Stimulated activated CD4-positive, alpha-beta T cell treated with anti-CD3 and anti-CD28 coated beads, Interleukin-12 subunit alpha, Interleukin-12 subunit beta, amount 100 ng/mL, for 48 hours (primary cell): ENCODE results near the gene SLC13A5.

Source experiments
- DNase-seq, 3 donors: peaks; one replicate each; pipeline ENCODE4 v3.0.0-alpha.2; 2020; ENCODE audit warnings: low read depth in 2 of 3, low spot score in 1 of 3

The SLC13A5 gene

DNA sequence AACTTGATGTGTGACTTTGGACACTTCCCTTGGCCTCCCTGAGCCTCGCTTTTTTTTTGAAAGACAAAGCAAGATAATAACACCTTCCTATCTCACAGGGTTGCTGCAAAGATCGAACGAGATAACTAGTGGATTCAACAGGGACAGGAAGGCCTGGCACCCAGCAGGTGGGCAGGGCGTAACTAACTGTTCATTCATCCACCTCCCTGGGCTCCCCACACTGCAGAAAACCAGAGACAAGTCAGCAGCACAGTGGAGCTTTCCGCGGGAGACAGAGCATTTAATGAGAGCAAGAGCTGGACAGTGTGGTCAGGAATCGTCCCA lies 28.7 kb downstream of the SLC13A5 start:
- DNase-seq = no peak

GRCh38 chr17:6683730-6684459 lies 29.3 kb downstream of the SLC13A5 start:
- DNase-seq = no peak

DNA sequence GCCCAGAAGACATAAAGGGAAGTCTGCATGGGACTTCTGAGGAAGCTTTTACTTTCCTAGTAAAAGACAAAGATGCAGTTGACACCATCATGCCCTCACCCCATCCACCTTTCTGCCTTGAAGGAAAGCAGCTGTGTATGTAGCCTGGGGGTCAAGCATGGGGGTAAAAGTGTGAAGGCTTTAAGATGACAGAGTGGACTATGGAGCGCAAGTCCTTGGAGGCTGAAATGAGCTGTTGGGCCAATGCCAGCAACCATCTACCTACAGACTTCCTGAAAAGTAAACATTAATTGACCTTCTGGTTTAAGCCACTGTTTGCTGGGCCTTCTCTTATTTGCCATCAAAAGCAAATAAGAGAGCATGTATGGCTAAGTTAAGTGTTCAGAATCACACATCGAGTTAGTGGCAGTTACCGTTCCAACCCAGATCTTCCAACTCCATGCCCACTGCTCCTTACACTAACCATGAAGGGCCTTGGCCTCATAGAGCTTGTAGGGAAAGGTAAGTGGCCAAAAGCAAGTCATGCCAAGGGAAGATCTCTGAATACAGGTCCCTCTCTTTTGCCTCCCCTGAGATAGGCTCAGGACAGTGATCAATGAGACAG lies 30.0 kb downstream of the SLC13A5 start:
- no peak for DNase-seq

DNA sequence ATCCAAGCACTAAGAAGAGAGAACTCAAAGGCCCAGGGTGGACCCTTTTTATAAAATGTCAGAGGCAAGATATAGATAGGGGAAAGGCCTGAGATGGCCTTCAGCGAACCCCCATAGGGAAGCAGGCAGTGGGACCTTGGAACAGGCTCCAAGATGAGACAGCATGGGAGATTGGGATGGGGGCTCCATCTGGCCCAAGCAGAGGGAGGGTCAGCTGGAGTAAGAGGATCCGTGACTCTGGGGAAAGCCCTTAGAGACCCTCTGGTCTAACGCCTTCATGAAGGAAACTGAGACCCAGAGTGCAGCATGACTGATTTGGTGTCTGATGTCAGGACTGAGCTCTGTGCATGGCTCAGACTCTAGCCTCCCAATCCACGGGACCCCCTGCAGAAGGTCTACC lies 30.8 kb downstream of the SLC13A5 start:
- DNase-seq = no peak

DNA sequence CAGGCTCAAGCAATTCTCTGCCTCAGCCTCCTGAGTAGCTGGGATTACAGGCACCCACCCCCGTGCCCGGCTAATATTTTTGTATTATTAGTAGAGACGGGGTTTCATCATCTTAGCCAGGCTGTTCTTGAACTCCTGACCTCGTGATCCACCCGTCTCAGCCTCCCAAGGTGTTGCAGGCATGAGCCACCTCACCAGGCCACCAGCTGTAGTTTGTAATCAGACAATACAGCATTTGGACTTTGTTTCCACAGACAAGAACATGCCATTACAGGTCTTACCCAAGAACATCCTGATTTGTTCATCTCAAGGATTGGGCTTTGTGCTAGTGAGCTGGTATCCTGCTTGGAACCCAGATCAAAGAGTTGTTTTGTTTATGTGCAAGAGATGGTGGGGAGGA lies 31.5 kb downstream of the SLC13A5 start:
- DNase-seq = no peak

DNA sequence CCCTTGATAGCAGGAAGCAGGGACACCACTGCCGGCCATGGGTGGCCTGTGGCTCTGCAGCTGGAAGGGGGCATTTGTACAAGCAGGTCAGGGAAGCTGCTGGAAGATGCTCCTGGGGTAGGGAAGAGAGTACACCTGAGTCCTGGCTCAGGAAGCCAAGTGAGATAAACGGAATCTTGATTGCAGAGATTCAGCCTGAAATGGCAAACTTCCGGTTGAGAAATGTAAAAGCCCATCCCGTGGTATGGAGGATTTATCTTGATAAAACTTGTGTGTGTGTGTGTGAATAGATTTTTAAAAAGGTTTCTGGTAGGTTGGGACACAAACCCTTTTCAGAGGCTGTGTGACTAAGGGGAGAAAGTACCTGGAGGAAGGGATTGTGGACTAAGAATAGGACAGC lies 32.0 kb downstream of the SLC13A5 start:
- no peak for DNase-seq

GRCh38 chr17:6679241-6679640 lies 33.9 kb downstream of the SLC13A5 start:
- DNase-seq = no peak

DNA sequence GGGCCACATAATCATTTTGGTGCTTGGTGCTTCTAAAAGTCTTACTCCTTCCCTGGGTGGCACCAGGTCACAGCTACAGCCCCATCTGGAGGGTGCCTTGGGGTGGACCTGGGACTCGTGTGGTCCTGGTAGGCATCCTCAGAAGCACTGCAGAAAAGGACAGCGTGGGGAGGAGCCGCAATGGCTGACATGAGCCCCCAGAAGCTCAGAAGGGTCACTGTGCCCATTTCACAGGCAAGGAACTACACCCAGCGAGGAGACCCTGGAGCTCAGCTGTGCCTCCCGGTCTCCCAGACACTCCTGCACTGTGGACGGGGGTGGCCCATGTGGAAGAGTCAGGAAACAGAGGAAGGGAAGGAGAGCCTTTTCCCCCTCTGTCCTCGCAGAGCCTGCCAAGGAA lies 35.2 kb downstream of the SLC13A5 start:
- no peak for DNase-seq

GRCh38 chr17:6677158-6677831 lies 35.9 kb downstream of the SLC13A5 start:
- DNase-seq = no peak

GRCh38 chr17:6676802-6677157 lies 36.4 kb downstream of the SLC13A5 start:
- DNase-seq = no peak

- no peak for DNase-seq
Observed at GRCh38 chr17:6675201-6675825, 37.9 kb downstream of the SLC13A5 start.

DNA sequence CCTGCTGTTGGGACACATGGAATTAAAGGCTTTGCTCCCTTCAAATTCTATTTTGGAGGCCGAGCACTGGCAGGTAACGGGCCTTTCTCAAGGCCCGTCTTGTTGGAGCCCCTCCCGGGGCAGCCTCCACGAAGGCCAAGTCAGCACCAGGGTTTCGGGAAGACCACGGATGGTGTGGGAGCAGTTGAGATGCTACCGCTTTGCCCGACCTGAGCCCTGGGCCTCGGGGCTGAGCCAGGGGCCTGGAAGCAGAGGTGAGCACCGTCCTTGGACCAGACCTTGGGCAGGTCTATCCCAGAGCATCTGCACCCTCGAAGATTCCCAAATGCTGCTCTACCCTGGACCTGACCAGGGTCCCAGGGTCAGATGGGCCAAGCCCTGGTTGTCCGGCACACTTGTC lies 38.6 kb downstream of the SLC13A5 start:
- DNase-seq = no peak

GRCh38 chr17:6671431-6671830 lies 41.7 kb downstream of the SLC13A5 start:
- no peak for DNase-seq

DNA sequence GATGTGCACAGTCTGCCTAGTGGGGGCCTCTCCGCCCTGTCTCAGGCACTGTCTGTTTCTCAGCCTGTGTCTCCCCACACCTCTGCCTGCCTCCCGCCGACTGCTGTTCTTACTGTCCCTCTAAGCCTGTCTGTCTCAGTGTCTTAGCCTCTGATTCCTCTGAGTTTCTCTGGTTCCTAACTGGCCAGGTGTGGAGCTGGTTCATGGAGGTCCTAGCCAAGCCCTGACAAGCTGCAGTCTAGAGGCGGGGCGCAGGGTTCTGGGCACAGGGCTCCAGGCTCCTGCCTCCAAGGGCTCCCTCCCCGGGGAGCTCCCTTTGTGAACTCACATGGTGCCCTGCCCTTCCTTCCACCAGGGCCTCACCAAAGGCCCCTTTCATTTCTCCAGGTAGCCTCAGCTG lies 42.2 kb downstream of the SLC13A5 start:
- no peak for DNase-seq

DNA sequence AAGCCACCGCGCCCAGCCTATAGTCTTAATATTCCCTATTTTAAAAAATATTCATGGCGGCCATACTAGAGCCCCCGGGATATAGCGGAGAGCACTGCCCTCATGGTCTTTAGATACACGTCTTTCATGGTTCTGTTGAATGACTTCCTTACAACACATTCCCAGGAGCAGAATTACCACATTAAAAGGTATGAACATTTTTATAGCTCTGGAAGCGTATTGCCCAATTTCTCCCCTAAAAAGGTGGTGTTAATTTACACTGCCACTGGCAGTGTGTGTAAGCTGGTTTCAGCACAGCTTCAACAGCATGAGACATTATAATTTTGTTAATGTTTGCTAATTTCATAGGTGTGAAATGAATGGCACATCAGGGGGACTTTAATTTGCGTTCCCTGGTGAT lies 42.6 kb downstream of the SLC13A5 start:
- DNase-seq = no peak

DNA sequence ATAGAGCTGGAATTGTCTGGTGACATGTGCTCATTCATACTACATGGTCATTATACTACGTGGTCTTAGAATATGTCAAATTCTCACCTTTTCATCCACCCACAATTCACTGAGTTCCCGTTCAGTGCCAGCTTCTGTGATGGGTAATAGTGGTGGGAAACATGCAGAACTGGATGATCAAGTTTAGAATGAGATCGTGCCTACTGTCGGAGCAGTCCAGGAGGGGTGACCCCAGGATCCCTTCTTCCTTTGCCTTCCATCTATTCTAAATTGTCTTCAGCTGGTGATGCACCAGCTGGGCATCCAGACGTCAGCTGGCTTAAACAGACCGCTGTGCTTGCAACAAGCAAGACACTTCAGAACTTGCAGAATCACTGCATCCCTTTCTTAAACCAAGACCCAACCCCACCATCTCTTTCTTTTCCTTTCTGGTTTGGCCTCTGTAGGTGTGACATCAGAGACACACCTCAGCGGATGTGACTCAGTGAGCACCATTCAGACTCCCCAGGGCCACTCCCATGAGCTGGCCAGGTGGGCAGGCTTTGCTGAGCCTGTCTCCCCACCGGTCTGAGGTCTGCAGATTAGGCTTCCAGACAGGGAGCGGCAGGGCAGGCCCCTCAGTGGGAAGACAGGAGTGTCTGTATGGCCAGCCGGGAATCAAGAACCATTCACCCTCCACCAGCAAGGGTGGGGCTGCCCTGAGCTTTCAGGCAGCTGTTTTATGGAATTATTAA lies 43.5 kb downstream of the SLC13A5 start:
- no peak for DNase-seq

GRCh38 chr17:6668727-6669425 lies 44.3 kb downstream of the SLC13A5 start:
- no peak for DNase-seq

DNA sequence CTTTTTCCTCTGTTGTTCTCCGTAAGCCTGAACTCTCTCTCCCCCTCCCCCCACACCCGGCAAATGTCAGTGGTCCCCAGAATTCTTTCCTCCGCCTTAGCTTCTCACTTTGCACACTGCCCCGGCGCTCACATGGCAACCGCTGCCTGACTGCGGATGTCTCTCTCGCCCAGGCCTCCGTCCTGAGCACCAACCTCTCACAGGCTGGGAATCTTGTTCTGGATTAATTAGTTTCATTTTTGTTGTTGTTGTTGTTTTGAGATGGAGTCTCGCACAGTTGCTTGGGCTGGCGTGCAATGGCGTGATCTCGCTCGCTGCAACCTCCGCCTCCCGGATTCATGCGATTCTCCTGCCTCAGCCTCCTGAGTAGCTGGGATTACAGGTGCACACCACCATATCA lies 45.0 kb downstream of the SLC13A5 start:
- DNase-seq = no peak

DNA sequence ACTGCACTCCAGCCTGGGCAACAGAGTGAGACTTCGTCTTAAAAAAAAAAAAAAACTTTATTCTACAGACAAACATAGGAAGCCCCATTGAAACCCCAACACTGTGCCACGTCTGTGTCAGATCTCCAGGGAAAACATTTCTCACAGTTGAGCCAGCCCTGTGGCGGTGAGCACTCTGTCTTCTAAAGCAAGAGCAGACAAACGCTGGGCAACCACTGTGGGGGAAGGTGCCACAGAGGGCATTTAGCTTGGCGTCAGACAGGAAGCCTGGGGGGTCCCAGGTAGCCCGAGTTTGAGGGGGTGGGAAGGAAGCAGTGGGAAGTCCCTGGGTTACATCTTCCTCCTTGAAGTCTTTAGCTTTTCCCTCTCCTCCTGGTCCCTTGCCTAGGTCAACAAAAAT lies 45.7 kb downstream of the SLC13A5 start:
- no peak for DNase-seq

GRCh38 chr17:6666557-6666956 lies 46.6 kb downstream of the SLC13A5 start:
- DNase-seq = no peak

DNA sequence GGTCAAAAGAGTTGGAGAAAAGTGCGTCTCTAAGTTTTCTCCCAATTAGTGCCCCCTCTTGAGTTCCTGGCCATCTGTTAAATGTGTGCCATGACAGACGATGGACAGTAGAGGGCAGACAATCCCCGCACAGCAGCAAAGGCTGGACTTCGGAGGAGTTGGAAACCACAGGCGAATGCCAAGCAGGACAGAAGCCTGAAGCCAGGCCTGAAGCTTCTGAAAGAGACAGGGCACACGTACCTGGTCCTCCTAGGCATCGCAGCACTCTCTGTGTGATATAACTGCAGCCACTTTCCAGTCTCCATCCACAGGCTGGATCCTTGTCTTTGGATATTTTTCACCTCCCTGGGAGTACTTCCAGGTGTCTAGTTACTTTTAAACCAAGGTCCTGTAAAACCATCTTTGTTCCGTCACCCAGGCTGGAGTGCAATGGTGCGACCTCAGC lies 47.1 kb downstream of the SLC13A5 start:
- DNase-seq = peak in 2 of 3 donors; percentile 18 to 33
